SK-N-SH (cell line): ENCODE measurements around the gene P2RX2. TPM values are rescaled to one million over a fixed set of nuclear protein-coding genes. Genes with fewer than 3 reads are reported as not detected.

Source experiments
- CTCF ChIA-PET: fragments of 300-600, 350-600 bp; formaldehyde crosslinking; extraction: SDS; loops from one replicate; lab custom pipeline; 2021; lab: Yijun Ruan, JAX
- POLR2A ChIA-PET: fragments of 350-600 bp; sonication (Branson Sonifier 250); formaldehyde crosslinking; extraction: SDS; loops from one replicate; lab custom pipeline; 2020; ENCODE audit warnings: antibody characterized with exemption, inconsistent platforms; lab: Yijun Ruan, JAX
- DNase-seq: peaks from one replicate; pipeline ENCODE4 v3.0.0; 2012
- H2AFZ ChIP-seq: fragments of 200-600 bp; sonication (generic); 2 replicates; pipeline ENCODE4 v1.8.1; 2016; ENCODE audit warnings: antibody characterized with exemption, mild to moderate bottlenecking, low read depth
- H3F3A ChIP-seq: fragments of 200-600 bp; sonication (generic); replicated peaks from 2 replicates; pipeline ENCODE3; 2016; ENCODE audit warnings: antibody characterized with exemption, mild to moderate bottlenecking; ENCODE audit not compliant: insufficient read depth
- H3K27ac ChIP-seq, 2 experiments: fragments of 200-500 bp in 1 of 2; fragments of 200-600 bp in 1 of 2; sonication (Bioruptor generic) in 1 of 2; sonication (generic), shearing (Covaris generic) in 1 of 2; 2 replicates each; pipeline versions ENCODE4 v1.5.1 to v1.6.1; 2014 to 2016; ENCODE audit warnings: low read depth in 2 of 2, inconsistent platforms in 1 of 2, low read length in 1 of 2, mild to moderate bottlenecking in 1 of 2, mixed read lengths in 1 of 2
- H3K27me3 ChIP-seq: fragments of 200-600 bp; sonication (generic), shearing (Covaris generic); 2 replicates; pipeline ENCODE4 v1.6.1; 2016; ENCODE audit warnings: mixed run types; ENCODE audit not compliant: insufficient read depth
- H3K36me3 ChIP-seq, 2 experiments: fragments of 200-500 bp in 1 of 2; fragments of 200-600 bp in 1 of 2; sonication (Bioruptor generic) in 1 of 2; sonication (generic) in 1 of 2; replicated peaks in 1 of 2; 2 replicates each; pipeline versions ENCODE3 to v1.5.1; 2014 to 2016; ENCODE audit warnings: low read length in 1 of 2, mild to moderate bottlenecking in 1 of 2; ENCODE audit not compliant: insufficient read depth in 2 of 2, control insufficient read depth in 1 of 2
- H3K4me1 ChIP-seq, 2 experiments: fragments of 200-500 bp in 1 of 2; fragments of 200-600 bp in 1 of 2; sonication (Bioruptor generic) in 1 of 2; sonication (generic), shearing (Covaris generic) in 1 of 2; 2 replicates each; pipeline versions ENCODE4 v1.5.1 to v1.6.1; 2014 to 2016; ENCODE audit warnings: low read depth in 1 of 2, low read length in 1 of 2, mixed run types in 1 of 2; ENCODE audit not compliant: insufficient read depth in 2 of 2, control insufficient read depth in 1 of 2
- H3K4me2 ChIP-seq: fragments of 200-600 bp; sonication (generic), shearing (Covaris generic); 2 replicates; pipeline ENCODE4 v1.6.1; 2017; ENCODE audit warnings: mixed run types
- H3K4me3 ChIP-seq, 2 experiments: fragments of 200-500 bp in 1 of 2; fragments of 200-600 bp in 1 of 2; sonication (Bioruptor generic) in 1 of 2; sonication (generic), shearing (Covaris generic) in 1 of 2; 2 replicates each; pipeline versions ENCODE4 v1.5.1 to v1.8.1; 2014 to 2016; ENCODE audit warnings: low read depth in 2 of 2, inconsistent platforms in 1 of 2, low read length in 1 of 2, mild to moderate bottlenecking in 1 of 2, mixed read lengths in 1 of 2, moderate library complexity in 1 of 2
- H3K79me2 ChIP-seq: fragments of 200-600 bp; sonication (generic); 2 replicates; pipeline ENCODE4 v1.8.1; 2017; ENCODE audit warnings: mild to moderate bottlenecking; ENCODE audit not compliant: insufficient read depth
- H3K9ac ChIP-seq: fragments of 200-600 bp; sonication (generic); 2 replicates; pipeline ENCODE4 v1.6.1; 2017; ENCODE audit warnings: mixed run types
- H3K9me2 ChIP-seq: fragments of 200-600 bp; sonication (generic); 2 replicates; pipeline ENCODE4 v1.6.1; 2017; ENCODE audit warnings: mixed run types
- H3K9me3 ChIP-seq: fragments of 200-600 bp; sonication (generic); 2 replicates; pipeline ENCODE4 v1.6.1; 2017; ENCODE audit warnings: mixed run types, mild to moderate bottlenecking, moderate library complexity
- H4K20me1 ChIP-seq: fragments of 200-600 bp; sonication (generic); 2 replicates; pipeline ENCODE4 v1.6.1; 2017; ENCODE audit warnings: mild to moderate bottlenecking, mixed run types; ENCODE audit not compliant: insufficient read depth
- CTCF ChIP-seq: fragments of 200-600 bp; sonication (generic); IDR thresholded peaks from 2 replicates; pipeline ENCODE4 v1.6.1; 2017; ENCODE audit warnings: antibody characterized with exemption, mild to moderate bottlenecking, moderate library complexity
- EZH2phosphoT487 ChIP-seq: fragments of 200-600 bp; sonication (generic); IDR thresholded peaks from 2 replicates; pipeline ENCODE4 v1.6.1; 2017; ENCODE audit warnings: low read depth, mixed run types, mild to moderate bottlenecking, antibody characterized with exemption, moderate library complexity, borderline replicate concordance
- FOXJ3 ChIP-seq: sonication (generic); formaldehyde crosslinking; IDR thresholded peaks from 2 replicates; pipeline ENCODE4 v1.5.1; 2020; ENCODE audit warnings: mild to moderate bottlenecking, missing genetic modification reagents
- MAX ChIP-seq: IDR thresholded peaks from 2 replicates; pipeline ENCODE4 v1.4.0; 2012; ENCODE audit warnings: low read depth
- NFIC ChIP-seq: IDR thresholded peaks from 2 replicates; pipeline ENCODE4 v1.4.0; 2012; ENCODE audit warnings: borderline replicate concordance
- REST ChIP-seq: IDR thresholded peaks from 2 replicates; pipeline ENCODE4 v1.6.1; 2012; ENCODE audit warnings: mild to moderate bottlenecking, low read depth, low read length, moderate library complexity
- SMC3 ChIP-seq: IDR thresholded peaks from 2 replicates; pipeline ENCODE4 v1.6.1; 2012; ENCODE audit warnings: low read depth, low read length, improper control_type of control experiment
- TAF1 ChIP-seq: IDR thresholded peaks from 2 replicates; pipeline ENCODE4 v1.6.1; 2012; ENCODE audit warnings: low read depth, mild to moderate bottlenecking, low read length, moderate library complexity, borderline replicate concordance
- TCF12 ChIP-seq: IDR thresholded peaks from 2 replicates; pipeline ENCODE4 v1.4.0; 2012
- TEAD4 ChIP-seq: IDR thresholded peaks from 2 replicates; pipeline ENCODE4 v1.4.0; 2012; ENCODE audit warnings: mild to moderate bottlenecking, borderline replicate concordance; ENCODE audit not compliant: insufficient read depth
- USF2 ChIP-seq: fragments of 150-350 bp; IDR thresholded peaks from 2 replicates; pipeline ENCODE4 v1.6.1; 2017; ENCODE audit warnings: antibody characterized with exemption, low read length, low read depth, borderline replicate concordance
- YY1 ChIP-seq: IDR thresholded peaks from 2 replicates; pipeline ENCODE4 v1.4.0; 2012; ENCODE audit warnings: low read depth, mild to moderate bottlenecking
- ZBTB33 ChIP-seq: IDR thresholded peaks from 2 replicates; pipeline ENCODE4 v1.4.0; 2012; ENCODE audit warnings: low read depth, borderline replicate concordance
- WGBS: methylation state at CpG from one replicate; pipeline ENCODE4 v1.1.6; 2017; ENCODE audit warnings: low lambda C conversion rate; 5-methylcytosine and 5-hydroxymethylcytosine counted together
- polyA plus RNA-seq, 3 experiments: library from polyadenylated mRNA; depleted of rRNA; stranded (reverse); fragments of >200 nt; gene quantifications; 2 replicates each; pipeline ENCODE4 v1.2.3, GENCODE V29; 2012

P2RX2 gene
- polyA plus RNA-seq, 1 of the 3 experiments (the other 2 are of a cell fraction) = 0.03 TPM

- Histone ChIP-seq H3K4me1 (no peaks in the 10 kb centered on the region), H2AFZ (no peak overlapping the region), H3K27ac (no peak overlapping the region), H3K27me3 (no peaks in the 10 kb centered on the region), H3K4me3 (no peak overlapping the region), H3K9ac (no peak overlapping the region), H3K4me2 (no peak overlapping the region), H3K79me2 (no peaks in the 10 kb centered on the region), H4K20me1 (no peaks in the 10 kb centered on the region), H3K36me3 (peaks cover 0 to 20% of the 10 kb centered on the region in 2 experiments), H3F3A (no peaks in the 10 kb centered on the region), H3K9me3 (no peaks in the 10 kb centered on the region), H3K9me2 (no peaks in the 10 kb centered on the region)
- no peak for DNase-seq
- POLR2A ChIA-PET = no interaction called here
- no peak for TF ChIP-seq SMC3
- no peak for TF ChIP-seq TAF1
- no peak for TF ChIP-seq MAX
- no peak for TF ChIP-seq TEAD4
- no peak for TF ChIP-seq ZBTB33
- TF ChIP-seq EZH2phosphoT487 = no peak
- TF ChIP-seq YY1 = no peak
- TF ChIP-seq USF2 = no peak
- TF ChIP-seq CTCF = no peak
- TF ChIP-seq TCF12 = no peak
- no peak for TF ChIP-seq FOXJ3 (CRISPR knock-in tag)
- no peak for TF ChIP-seq NFIC
- TF ChIP-seq REST = no peak
- 92% methylated on average over 9 of the region's 12 CpGs for WGBS
- CTCF ChIA-PET = interaction anchor here (0.9 to 1.0 kb wide), 3 partner anchors 10 to 225 kb away, joined by 3 read pairs; no protein-coding TSS in a partner anchor
These were observed 21.5 kb downstream of the P2RX2 start for GRCh38 chr12:132639956-132640520.
